GM23248 (cell line): Measurements from ENCODE around the gene TULP3. TPM values are rescaled to one million over a fixed set of nuclear protein-coding genes. Genes with fewer than 3 reads are reported as not detected.

Experiments
- DNase-seq: peaks from one replicate; pipeline ENCODE4 v3.0.0-alpha.2; 2015
- H2AFZ ChIP-seq: fragments of 200-600 bp; sonication (generic); 2 replicates; pipeline ENCODE4 v1.6.1; 2016; ENCODE audit warnings: antibody characterized with exemption
- H3F3A ChIP-seq: fragments of 200-600 bp; sonication (generic); 2 replicates; pipeline ENCODE4 v1.6.1; 2016; ENCODE audit warnings: mild to moderate bottlenecking, antibody characterized with exemption, mixed run types; ENCODE audit not compliant: insufficient read depth
- H3K27ac ChIP-seq: fragments of 200-600 bp; sonication (generic); 2 replicates; pipeline ENCODE4 v1.5.1; 2016; ENCODE audit warnings: mild to moderate bottlenecking
- H3K27me3 ChIP-seq: fragments of 200-600 bp; sonication (generic); replicated peaks from 2 replicates; pipeline ENCODE4 v1.6.1; 2016; ENCODE audit warnings: mild to moderate bottlenecking; ENCODE audit not compliant: insufficient read depth
- H3K36me3 ChIP-seq: fragments of 200-600 bp; sonication (generic); 2 replicates; pipeline ENCODE4 v1.6.1; 2016; ENCODE audit warnings: low read depth, mild to moderate bottlenecking
- H3K4me1 ChIP-seq: fragments of 200-600 bp; sonication (generic); 2 replicates; pipeline ENCODE4 v1.6.1; 2016; ENCODE audit warnings: mild to moderate bottlenecking; ENCODE audit not compliant: insufficient read depth
- H3K4me2 ChIP-seq: fragments of 200-600 bp; sonication (generic); one replicate; pipeline ENCODE4 v1.6.1; 2016; ENCODE audit warnings: mild to moderate bottlenecking; ENCODE audit not compliant: unreplicated experiment
- H3K4me3 ChIP-seq: fragments of 200-600 bp; sonication (generic); 2 replicates; pipeline ENCODE4 v1.5.1; 2016; ENCODE audit warnings: mild to moderate bottlenecking
- H3K79me2 ChIP-seq: fragments of 200-600 bp; sonication (generic); 2 replicates; pipeline ENCODE4 v1.6.1; 2016; ENCODE audit warnings: mild to moderate bottlenecking; ENCODE audit not compliant: insufficient read depth
- H3K9ac ChIP-seq: fragments of 200-600 bp; sonication (generic); 2 replicates; pipeline ENCODE4 v1.6.1; 2016; ENCODE audit warnings: mild to moderate bottlenecking
- H3K9me2 ChIP-seq: fragments of 200-600 bp; sonication (generic); 2 replicates; pipeline ENCODE4 v1.6.1; 2016; ENCODE audit warnings: mixed run types, mild to moderate bottlenecking, moderate library complexity; ENCODE audit not compliant: insufficient read depth
- H3K9me3 ChIP-seq: fragments of 200-600 bp; sonication (generic); one replicate; pipeline ENCODE4 v1.6.1; 2017; ENCODE audit warnings: low read depth
- H4K20me1 ChIP-seq: fragments of 200-600 bp; sonication (generic); 2 replicates; pipeline ENCODE4 v1.6.0; 2016; ENCODE audit not compliant: insufficient read depth
- EZH2 ChIP-seq: fragments of 200-600 bp; sonication (generic); IDR thresholded peaks from 2 replicates; pipeline ENCODE4 v1.6.1; 2018; ENCODE audit warnings: antibody characterized with exemption, mild to moderate bottlenecking; ENCODE audit not compliant: insufficient read depth, poor library complexity, severe bottlenecking
- EZH2phosphoT487 ChIP-seq: fragments of 200-600 bp; sonication (generic); IDR thresholded peaks from 2 replicates; pipeline ENCODE4 v1.6.1; 2018; ENCODE audit warnings: antibody characterized with exemption, moderate library complexity, mild to moderate bottlenecking, low read depth; ENCODE audit not compliant: insufficient read depth
- WGBS, 2 experiments: methylation state at CpG; one replicate each; pipeline ENCODE4 v1.1.6; 2015 to 2017; ENCODE audit warnings: low lambda C conversion rate in 2 of 2, low coverage in 1 of 2; ENCODE audit errors: missing lambda C conversion rate in 2 of 2; 5-methylcytosine and 5-hydroxymethylcytosine counted together
- in situ Hi-C: fragments of 300-500 bp; cut with MboI; formaldehyde crosslinking; loops from 2 replicates; pipeline ENCODE4 v1.15.0; 2020
- polyA plus RNA-seq: library from polyadenylated mRNA; unstranded; fragments of >200 nt; fragmentation: Nextera tagmentation; extraction: Ambion mirVana; gene quantifications from 2 replicates; pipeline ENCODE4 v1.2.1, GENCODE V29; 2016
- total RNA-seq: library from RNA; depleted of rRNA; stranded (reverse); fragments of >200 nt; shearing (Covaris generic); gene quantifications from 2 replicates; pipeline ENCODE4 v1.2.3, GENCODE V29; 2014

TULP3 gene
- total and polyA plus RNA-seq, 2 experiments from 2014 or later: 42.6 to 47.0 TPM

- Histone ChIP-seq H3K79me2 (peaks cover 32% of the 10 kb centered on the region), H4K20me1 (no peaks in the 10 kb centered on the region), H3K9ac (no peak overlapping the region), H3K27ac (no peak overlapping the region), H3K27me3 (no peaks in the 10 kb centered on the region), H3K4me2 (no peak overlapping the region), H3K9me2 (no peaks in the 10 kb centered on the region), H3K4me3 (no peak overlapping the region), H3K36me3 (no peaks in the 10 kb centered on the region), H2AFZ (no peak overlapping the region), H3K9me3 (no peaks in the 10 kb centered on the region), H3F3A (no peaks in the 10 kb centered on the region), H3K4me1 (no peaks in the 10 kb centered on the region)
- WGBS, 2 experiments: 74 to 83% methylated on average over 2 of the region's 2 CpGs
- no peak for DNase-seq
- in situ Hi-C loops: no loop called here
- TF ChIP-seq EZH2: no peak
- TF ChIP-seq EZH2phosphoT487: no peak
These were observed 77.0 kb downstream of the TULP3 start for GRCh38 chr12:2967651-2968050.

- H2AFZ ChIP-seq: no peak overlapping the region
- peak; percentile 28 for DNase-seq
- 62 to 73% methylated on average over 10 of the region's 10 CpGs for WGBS, 2 experiments
- H3K36me3 ChIP-seq: no peaks in the 10 kb centered on the region
- H3K79me2 ChIP-seq: peaks cover 21% of the 10 kb centered on the region; the same call in 1 of the 2 replicates
- no peak overlapping the region for H3K9ac ChIP-seq
- H3K4me3 ChIP-seq: no peak overlapping the region
- H4K20me1 ChIP-seq: no peaks in the 10 kb centered on the region
- no peaks in the 10 kb centered on the region for H3F3A ChIP-seq
- H3K4me2 ChIP-seq: no peak overlapping the region
- H3K9me3 ChIP-seq: no peaks in the 10 kb centered on the region
- no peaks in the 10 kb centered on the region for H3K27me3 ChIP-seq
- H3K27ac ChIP-seq: no peak overlapping the region
- TF ChIP-seq EZH2 (no peak), EZH2phosphoT487 (no peak)
- in situ Hi-C loops: no loop called here
- no peaks in the 10 kb centered on the region for H3K4me1 ChIP-seq
- H3K9me2 ChIP-seq: no peaks in the 10 kb centered on the region
These were observed 80.1 kb downstream of the TULP3 start for GRCh38 chr12:2970744-2971143.

- no peak for TF ChIP-seq EZH2phosphoT487
- TF ChIP-seq EZH2: no peak
- no peak overlapping the region for H3K9ac ChIP-seq
- in situ Hi-C loops: no loop called here
- no peaks in the 10 kb centered on the region for H3K9me3 ChIP-seq
- H4K20me1 ChIP-seq: no peaks in the 10 kb centered on the region
- no peaks in the 10 kb centered on the region for H3K4me1 ChIP-seq
- H3F3A ChIP-seq: no peaks in the 10 kb centered on the region
- H3K4me3 ChIP-seq: no peak overlapping the region
- 0 out of 2 replicates have a peak, but pooled peaks cover 16% of the 10 kb centered on the region for H3K79me2 ChIP-seq
- 91 to 93% methylated on average over 9 of the region's 9 CpGs for WGBS, 2 experiments
- no peak overlapping the region for H3K4me2 ChIP-seq
- H3K27me3 ChIP-seq: no peaks in the 10 kb centered on the region
- no peak for DNase-seq
- H2AFZ ChIP-seq: no peak overlapping the region
- no peaks in the 10 kb centered on the region for H3K36me3 ChIP-seq
- no peaks in the 10 kb centered on the region for H3K9me2 ChIP-seq
- no peak overlapping the region for H3K27ac ChIP-seq
These were observed 82.9 kb downstream of the TULP3 start for GRCh38 chr12:2973566-2973965.

GRCh38 chr12:2974560-2974971 lies 83.9 kb downstream of the TULP3 start:
- H3F3A ChIP-seq: no peaks in the 10 kb centered on the region
- no peak for TF ChIP-seq EZH2phosphoT487
- TF ChIP-seq EZH2: no peak
- H3K9me2 ChIP-seq: no peaks in the 10 kb centered on the region
- H3K4me3 ChIP-seq: no peak overlapping the region
- H4K20me1 ChIP-seq: no peaks in the 10 kb centered on the region
- 45 to 46% methylated on average over 9 to 10 of the region's 10 CpGs for WGBS, 2 experiments
- H3K9me3 ChIP-seq: no peaks in the 10 kb centered on the region
- peak; percentile 40 for DNase-seq
- H3K4me2 ChIP-seq: no peak overlapping the region
- H3K79me2 ChIP-seq: 0 out of 2 replicates have a peak, but pooled peaks cover 10% of the 10 kb centered on the region
- no peak overlapping the region for H2AFZ ChIP-seq
- no peak overlapping the region for H3K27ac ChIP-seq
- no peaks in the 10 kb centered on the region for H3K36me3 ChIP-seq
- H3K9ac ChIP-seq: no peak overlapping the region
- H3K27me3 ChIP-seq: no peaks in the 10 kb centered on the region
- in situ Hi-C loops: no loop called here
- H3K4me1 ChIP-seq: no peaks in the 10 kb centered on the region

- Histone ChIP-seq H3K36me3 (no peaks in the 10 kb centered on the region), H4K20me1 (no peaks in the 10 kb centered on the region), H3F3A (no peaks in the 10 kb centered on the region), H3K79me2 (0 out of 2 replicates have a peak, but pooled peaks cover 10% of the 10 kb centered on the region), H3K4me3 (no peak overlapping the region), H2AFZ (no peak overlapping the region), H3K9me2 (no peaks in the 10 kb centered on the region), H3K27me3 (no peaks in the 10 kb centered on the region), H3K9ac (no peak overlapping the region), H3K4me1 (no peaks in the 10 kb centered on the region), H3K4me2 (no peak overlapping the region), H3K27ac (no peak overlapping the region), H3K9me3 (no peaks in the 10 kb centered on the region)
- in situ Hi-C loops: no loop called here
- no peak for DNase-seq
- WGBS, 2 experiments: 55 to 77% methylated on average over 3 to 6 of the region's 6 CpGs
- no peak for TF ChIP-seq EZH2
- no peak for TF ChIP-seq EZH2phosphoT487
These were observed 85.9 kb downstream of the TULP3 start for GRCh38 chr12:2976581-2976996.
